GM12878 (cell line): ENCODE results near the gene SLC6A2. TPM values are rescaled to one million over a fixed set of nuclear protein-coding genes. Genes with fewer than 3 reads are reported as not detected.

Source experiments
- ATAC-seq: fragments of 200-7000 bp; cut with Tn5 transposase; 3 replicates; pipeline ENCODE4 v1.9.1; 2020; ENCODE audit warnings: mild to moderate bottlenecking, moderate library complexity
- BruUV-seq: library from RNA; stranded (reverse); fragments of 400-500 nt; replicated peaks from 2 replicates; lab custom pipeline; 2021; lab: Mats Ljungman, UMichigan
- CTCF ChIA-PET: fragments of 300-600 bp; sonication (Branson Sonifier 250); formaldehyde crosslinking; extraction: SDS; loops from one replicate; lab custom pipeline; 2021; ENCODE audit warnings: inconsistent platforms; lab: Yijun Ruan, JAX
- POLR2A ChIA-PET: fragments of 350-600 bp; formaldehyde crosslinking; extraction: SDS; loops from one replicate; lab custom pipeline; 2021; ENCODE audit warnings: inconsistent platforms; lab: Charles Lee
- RAD21 ChIA-PET: fragments of 300-600 bp; sonication (Branson Sonifier 250); formaldehyde crosslinking; loops from one replicate; lab custom pipeline; 2023; ENCODE audit warnings: antibody characterized with exemption; ENCODE audit not compliant: unreplicated experiment; lab: Charles Lee
- SMC1A ChIA-PET: fragments of 300-600 bp; sonication (Branson Sonifier 250); formaldehyde crosslinking; loops from one replicate; lab custom pipeline; 2023; ENCODE audit not compliant: unreplicated experiment, uncharacterized antibody; lab: Charles Lee
- DNase-seq: peaks from one replicate; pipeline ENCODE4 v3.0.0-alpha.2; 2011; ENCODE audit warnings: low read depth, low spot score
- FAIRE-seq: peaks from 3 replicates; lab custom pipeline; 2011; peaks lifted over from hg19 to GRCh38; lab: Jason Lieb, UNC
- H2AFZ ChIP-seq: 2 replicates; pipeline ENCODE4 v1.6.0; 2011; ENCODE audit warnings: low read depth, low read length, control low read depth; ENCODE audit not compliant: control insufficient read depth
- H3K27ac ChIP-seq: 2 replicates; pipeline ENCODE4 v1.5.1; 2011; ENCODE audit warnings: control low read depth; ENCODE audit not compliant: control insufficient read depth, insufficient read depth
- H3K27me3 ChIP-seq, 2 experiments: replicated peaks in 1 of 2; 2 replicates each; pipeline versions ENCODE4 v1.6.0 to v1.6.1; 2011; ENCODE audit warnings: low read length in 1 of 2; ENCODE audit not compliant: control insufficient read depth in 2 of 2, insufficient read depth in 2 of 2
- H3K36me3 ChIP-seq, 2 experiments: 2 replicates each; pipeline ENCODE4 v1.5.1; 2011; ENCODE audit warnings: low read length in 1 of 2; ENCODE audit not compliant: control insufficient read depth in 2 of 2, insufficient read depth in 2 of 2
- H3K4me1 ChIP-seq: 2 replicates; pipeline ENCODE4 v1.6.1; 2011; ENCODE audit warnings: mild to moderate bottlenecking, low read length, moderate library complexity, mixed read lengths; ENCODE audit not compliant: control insufficient read depth, insufficient read depth
- H3K4me2 ChIP-seq: 2 replicates; pipeline ENCODE4 v1.6.0; 2011; ENCODE audit warnings: control low read depth; ENCODE audit not compliant: control insufficient read depth, insufficient read depth
- H3K4me3 ChIP-seq: fragments of 200-600 bp; sonication (generic); 2 replicates; pipeline ENCODE4 v1.5.1; 2016
- H3K79me2 ChIP-seq: 2 replicates; pipeline ENCODE4 v1.6.0; 2011; ENCODE audit warnings: low read length; ENCODE audit not compliant: control insufficient read depth, insufficient read depth
- H3K9ac ChIP-seq: 2 replicates; pipeline ENCODE4 v1.8.0; 2011; ENCODE audit warnings: low read length, control low read depth, mixed read lengths; ENCODE audit not compliant: control insufficient read depth, insufficient read depth
- H3K9me3 ChIP-seq: replicated peaks from 3 replicates; pipeline ENCODE4 v1.5.1; 2011; ENCODE audit warnings: mild to moderate bottlenecking, low read length; ENCODE audit not compliant: control insufficient read depth, insufficient read depth
- H4K20me1 ChIP-seq: 2 replicates; pipeline ENCODE4 v1.6.0; 2011; ENCODE audit not compliant: control insufficient read depth, insufficient read depth
- EP300 ChIP-seq, 2 experiments: fragments of 150-350 bp in 1 of 2; IDR thresholded peaks; 2 replicates each; pipeline ENCODE4 v1.6.1; 2011 to 2012; ENCODE audit warnings: low read depth in 2 of 2, low read length in 2 of 2, borderline replicate concordance in 1 of 2, improper control_type of control experiment in 1 of 2, inconsistent platforms in 1 of 2; ENCODE audit not compliant: control insufficient read depth in 1 of 2
- PML ChIP-seq: IDR thresholded peaks from 2 replicates; pipeline ENCODE4 v1.6.1; 2012; ENCODE audit warnings: low read length, inconsistent platforms
- POLR2A ChIP-seq: IDR thresholded peaks from 2 replicates; pipeline ENCODE4 v1.6.1; 2011; ENCODE audit warnings: low read depth, mild to moderate bottlenecking, low read length
- POU2F2 ChIP-seq: IDR thresholded peaks from 3 replicates; pipeline ENCODE4 v1.6.1; 2011; ENCODE audit warnings: low read depth, mild to moderate bottlenecking, low read length, borderline replicate concordance
- RB1 ChIP-seq: fragments of 450-650 bp; formaldehyde crosslinking; IDR thresholded peaks from 2 replicates; pipeline ENCODE4 v1.6.1; 2017; ENCODE audit warnings: mild to moderate bottlenecking, borderline replicate concordance
- SMARCA5 ChIP-seq: fragments of 450-650 bp; IDR thresholded peaks from 2 replicates; pipeline ENCODE4 v1.6.1; 2017; ENCODE audit warnings: mild to moderate bottlenecking
- STAT1 ChIP-seq: fragments of 450-650 bp; conservative IDR thresholded peaks from 2 replicates; pipeline ENCODE4 v1.6.1; 2014; ENCODE audit warnings: antibody characterized with exemption, mild to moderate bottlenecking
- WGBS: methylation state at CpG from one replicate; pipeline ENCODE4 v1.1.6; 2016; ENCODE audit warnings: low lambda C conversion rate; ENCODE audit not compliant: insufficient replicate concordance, insufficient coverage; ENCODE audit errors: missing lambda C conversion rate; 5-methylcytosine and 5-hydroxymethylcytosine counted together
- in situ Hi-C: fragments of 300-500 bp; cut with MboI; formaldehyde crosslinking; loops from 9 replicates; pipeline ENCODE4 v1.14.3; 2018; ENCODE audit warnings: mixed read lengths
- intact Hi-C: fragments of 100-400 bp; cut with micrococcal nuclease; formaldehyde crosslinking; loops from one replicate; pipeline ENCODE4 v1.14.2; 2022; ENCODE audit not compliant: unreplicated experiment
- polyA plus RNA-seq, 11 experiments: library from polyadenylated mRNA; depleted of rRNA in 4 of 11; unstranded in 6 of 11; stranded (reverse) in 5 of 11; fragments of >200 nt; fragmentation: Nextera tagmentation in 4 of 11; fragmentation: Illumina TruSeq in 1 of 11; extraction: Ambion mirVana in 4 of 11; extraction: Trizol in 1 of 11; gene quantifications; 1 replicate in 1 of 11; 2 replicates in 10 of 11; pipeline versions ENCODE4 v1.2.1 to v1.2.3, GENCODE V29; 2011 to 2016; ENCODE audit warnings: inconsistent platforms in 2 of 11, missing spikeins in 2 of 11, low read depth in 1 of 11
- total RNA-seq, 4 experiments: library from RNA; depleted of rRNA in 3 of 4; stranded (reverse); fragments of >200 nt in 3 of 4; fragmentation: Illumina TruSeq in 1 of 4; extraction: Trizol in 1 of 4; gene quantifications; 2 replicates each; pipeline versions ENCODE4 v1.2.1 to v1.2.3, GENCODE V29; 2013 to 2021
- TF ChIP-seq, protein P1 (sequence below): fragments of 450-650 bp; IDR thresholded peaks from 2 replicates; pipeline ENCODE4 v1.6.1; 2018; ENCODE audit warnings: borderline replicate concordance, mild to moderate bottlenecking; ENCODE audit not compliant: partially characterized antibody

The SLC6A2 gene
- total and polyA plus RNA-seq, 10 of the 15 experiments (the other 5 are each of a cell fraction or from before 2014, with no cell fraction given) = not detected

DNA sequence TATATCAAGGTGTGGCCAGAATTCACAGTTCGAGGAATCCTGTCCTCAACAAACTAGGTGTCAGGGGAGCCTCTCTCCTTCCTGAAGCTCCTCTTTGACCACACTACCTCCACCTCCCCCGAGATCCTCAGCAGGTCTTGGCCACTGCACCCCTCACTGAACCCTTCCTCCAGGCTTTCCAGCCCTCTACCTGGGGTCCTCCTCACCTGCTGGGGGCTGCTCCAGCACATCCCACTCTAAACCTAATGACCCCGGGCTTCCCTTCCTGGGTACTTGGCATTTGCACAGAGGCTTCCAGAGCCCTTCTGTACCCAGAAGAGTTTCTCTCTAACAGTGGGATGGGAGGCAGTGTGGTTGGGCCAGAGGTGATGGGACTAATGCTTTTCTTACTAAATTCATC is 9.7 kb downstream of the SLC6A2 start:
- 0% methylated on average over 3 of the region's 3 CpGs for WGBS
- no peak overlapping the region for H3K27ac ChIP-seq
- no peak overlapping the region for H3K4me2 ChIP-seq
- no peak for TF ChIP-seq PML
- no peak for TF ChIP-seq RB1
- TF ChIP-seq, protein P1, sequence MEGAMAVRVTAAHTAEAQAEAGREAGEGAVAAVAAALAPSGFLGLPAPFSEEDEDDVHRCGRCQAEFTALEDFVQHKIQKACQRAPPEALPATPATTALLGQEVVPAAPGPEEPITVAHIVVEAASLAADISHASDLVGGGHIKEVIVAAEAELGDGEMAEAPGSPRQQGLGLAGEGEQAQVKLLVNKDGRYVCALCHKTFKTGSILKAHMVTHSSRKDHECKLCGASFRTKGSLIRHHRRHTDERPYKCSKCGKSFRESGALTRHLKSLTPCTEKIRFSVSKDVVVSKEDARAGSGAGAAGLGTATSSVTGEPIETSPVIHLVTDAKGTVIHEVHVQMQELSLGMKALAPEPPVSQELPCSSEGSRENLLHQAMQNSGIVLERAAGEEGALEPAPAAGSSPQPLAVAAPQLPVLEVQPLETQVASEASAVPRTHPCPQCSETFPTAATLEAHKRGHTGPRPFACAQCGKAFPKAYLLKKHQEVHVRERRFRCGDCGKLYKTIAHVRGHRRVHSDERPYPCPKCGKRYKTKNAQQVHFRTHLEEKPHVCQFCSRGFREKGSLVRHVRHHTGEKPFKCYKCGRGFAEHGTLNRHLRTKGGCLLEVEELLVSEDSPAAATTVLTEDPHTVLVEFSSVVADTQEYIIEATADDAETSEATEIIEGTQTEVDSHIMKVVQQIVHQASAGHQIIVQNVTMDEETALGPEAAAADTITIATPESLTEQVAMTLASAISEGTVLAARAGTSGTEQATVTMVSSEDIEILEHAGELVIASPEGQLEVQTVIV = no peak
- no peak for TF ChIP-seq POU2F2
- TF ChIP-seq EP300 (IDR thresholded peaks at IDR 0.05; ENCODE audit: borderline replicate concordance in 1 of 2, control insufficient read depth in 1 of 2, low read depth in 2 of 2, low read length in 2 of 2) = no peak
- no peak for TF ChIP-seq POLR2A
- TF ChIP-seq SMARCA5 = no peak
- no peak for TF ChIP-seq STAT1
- H3K4me3 ChIP-seq = no peak overlapping the region
- H3K9me3 ChIP-seq = no peaks in the 10 kb centered on the region
- no peaks in the 10 kb centered on the region for H3K36me3 ChIP-seq
- in situ Hi-C loops (no loop called here), intact Hi-C loops (no loop called here)
- ATAC-seq = no peak
- H4K20me1 ChIP-seq = no peaks in the 10 kb centered on the region
- ChIA-PET SMC1A (no interaction called here), POLR2A (no interaction called here), CTCF (interaction anchor here (1.7 kb wide), 1 partner anchor 201 kb away, joined by 6 read pairs; no protein-coding TSS in a partner anchor), RAD21 (no interaction called here)
- no peaks in the 10 kb centered on the region for H3K27me3 ChIP-seq
- no peak for FAIRE-seq
- H3K4me1 ChIP-seq = no peaks in the 10 kb centered on the region
- BruUV-seq = no TSS peak
- H3K79me2 ChIP-seq = no peaks in the 10 kb centered on the region
- H2AFZ ChIP-seq = no peak overlapping the region
- DNase-seq = no peak
- no peak overlapping the region for H3K9ac ChIP-seq
